NK-92 (cell line): ENCODE data around the gene TSKS.

Experiments used
- DNase-seq: peaks from one replicate; lab custom pipeline; 2025; ENCODE audit not compliant: unreplicated experiment; lab: John Stamatoyannopoulos, UW

The TSKS gene, protein sequence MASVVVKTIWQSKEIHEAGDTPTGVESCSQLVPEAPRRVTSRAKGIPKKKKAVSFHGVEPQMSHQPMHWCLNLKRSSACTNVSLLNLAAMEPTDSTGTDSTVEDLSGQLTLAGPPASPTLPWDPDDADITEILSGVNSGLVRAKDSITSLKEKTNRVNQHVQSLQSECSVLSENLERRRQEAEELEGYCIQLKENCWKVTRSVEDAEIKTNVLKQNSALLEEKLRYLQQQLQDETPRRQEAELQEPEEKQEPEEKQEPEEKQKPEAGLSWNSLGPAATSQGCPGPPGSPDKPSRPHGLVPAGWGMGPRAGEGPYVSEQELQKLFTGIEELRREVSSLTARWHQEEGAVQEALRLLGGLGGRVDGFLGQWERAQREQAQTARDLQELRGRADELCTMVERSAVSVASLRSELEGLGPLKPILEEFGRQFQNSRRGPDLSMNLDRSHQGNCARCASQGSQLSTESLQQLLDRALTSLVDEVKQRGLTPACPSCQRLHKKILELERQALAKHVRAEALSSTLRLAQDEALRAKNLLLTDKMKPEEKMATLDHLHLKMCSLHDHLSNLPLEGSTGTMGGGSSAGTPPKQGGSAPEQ

DNA sequence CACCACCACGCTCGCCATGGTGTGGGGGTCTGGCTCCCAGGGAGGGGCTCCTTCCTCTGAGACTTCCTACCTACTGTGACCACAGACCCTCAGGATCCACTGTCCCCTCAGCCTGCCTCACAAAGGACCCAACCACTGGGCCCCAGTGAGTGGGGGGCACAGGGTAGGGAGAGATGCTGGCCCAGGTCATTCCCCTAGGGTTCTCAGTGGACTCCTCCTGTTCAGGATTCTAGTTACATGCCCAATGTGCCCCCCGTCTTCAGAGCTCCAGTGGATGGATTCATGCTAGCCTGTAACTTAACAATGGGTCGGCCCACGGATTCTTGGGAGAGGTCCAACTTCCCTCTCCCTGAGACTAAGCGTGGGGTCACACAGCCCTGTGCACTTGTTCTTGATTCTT is at the start of gene TSKS:
TSS of gene TSKS (minus strand) at position 77 of the 400 bp plus-strand sequence. CDS start at position 18, 59 bp downstream.
- DNase-seq = no peak

- DNase-seq = no peak
Measured at GRCh38 chr19:49812452-49812996, 49.4 kb upstream of the TSKS start.

DNA sequence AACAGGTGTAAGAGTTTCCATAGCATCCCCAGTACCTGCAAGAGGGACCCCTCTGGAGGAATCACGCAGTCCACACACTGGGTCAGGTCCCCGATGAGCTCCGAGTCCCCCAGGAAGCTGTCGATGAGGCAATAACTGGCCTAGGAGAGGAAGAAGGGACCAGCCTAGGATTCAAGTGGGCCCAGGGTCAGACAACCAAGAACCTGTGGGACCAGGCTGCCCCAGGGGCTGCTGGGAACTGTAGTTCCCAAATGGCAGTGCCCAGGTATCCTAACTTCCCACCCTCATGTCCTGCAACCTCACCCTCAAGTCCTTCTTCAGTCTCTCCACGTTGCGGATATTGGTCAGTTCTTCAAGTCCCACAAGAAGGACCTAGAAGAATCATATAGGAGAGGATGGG is 48.2 kb upstream of the TSKS start:
- no peak for DNase-seq

DNA sequence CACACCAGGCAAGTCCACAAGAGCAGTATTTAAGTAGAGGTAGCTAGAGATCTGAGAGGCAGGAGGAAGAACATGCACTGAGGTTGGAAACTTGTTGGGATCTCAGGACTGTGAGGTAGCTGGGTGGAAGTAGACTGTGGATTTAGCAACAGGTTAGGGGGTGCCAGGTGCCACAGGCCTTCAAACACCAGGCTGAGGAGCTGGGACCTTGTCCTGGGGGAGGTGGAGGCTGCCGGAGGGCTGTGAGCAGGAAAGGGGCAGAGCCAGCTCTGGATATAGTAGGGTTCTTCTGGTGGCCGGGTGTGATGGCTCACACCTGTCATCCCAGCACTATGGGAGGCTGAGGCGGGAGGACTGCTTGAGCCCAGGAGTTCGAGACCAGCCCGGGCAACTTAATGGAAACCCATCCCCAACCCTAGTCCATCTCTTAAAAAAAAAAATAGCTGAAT is 46.9 kb upstream of the TSKS start:
- DNase-seq = no peak

- no peak for DNase-seq
Measured at GRCh38 chr19:49809160-49809940, 46.2 kb upstream of the TSKS start.

- no peak for DNase-seq
Measured at GRCh38 chr19:49808711-49809159, 45.6 kb upstream of the TSKS start.

DNA sequence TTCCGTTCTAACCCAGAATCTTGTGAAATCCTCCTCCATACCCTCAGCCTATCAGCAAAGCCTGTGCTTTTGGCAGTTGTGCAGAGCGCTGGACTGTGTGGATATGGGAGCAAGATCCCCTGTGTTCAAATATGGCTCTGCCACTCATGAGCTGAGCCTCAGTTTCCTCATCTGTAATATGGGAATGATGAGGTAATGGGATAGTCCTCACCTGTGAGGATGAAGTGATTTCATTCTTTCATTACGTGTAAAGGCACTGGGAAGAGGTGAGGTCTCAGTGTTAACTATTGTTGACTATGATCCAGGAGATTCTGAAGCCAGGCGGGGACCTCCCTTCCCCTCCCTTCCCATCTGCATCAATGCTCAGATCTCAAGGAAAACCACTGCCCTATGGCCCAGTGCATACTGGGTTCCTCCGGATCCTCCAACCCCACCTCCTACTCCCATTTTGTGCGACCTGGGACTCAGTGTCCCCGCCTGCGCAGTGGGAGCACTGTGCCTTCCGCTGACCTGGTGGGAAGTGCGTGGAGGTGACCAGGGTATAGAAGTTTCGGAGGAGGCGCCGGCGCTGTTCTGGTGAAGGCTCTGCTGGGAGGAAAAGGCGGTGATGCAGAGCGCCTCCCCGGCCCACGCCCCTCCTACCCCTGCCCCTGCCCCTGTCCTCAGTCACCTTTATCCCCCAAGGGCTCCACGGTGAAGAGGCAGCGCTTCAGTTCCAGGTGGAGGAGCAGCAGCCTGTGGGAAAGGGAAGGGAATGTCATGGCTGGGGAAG is 45.0 kb upstream of the TSKS start:
- no peak for DNase-seq

DNA sequence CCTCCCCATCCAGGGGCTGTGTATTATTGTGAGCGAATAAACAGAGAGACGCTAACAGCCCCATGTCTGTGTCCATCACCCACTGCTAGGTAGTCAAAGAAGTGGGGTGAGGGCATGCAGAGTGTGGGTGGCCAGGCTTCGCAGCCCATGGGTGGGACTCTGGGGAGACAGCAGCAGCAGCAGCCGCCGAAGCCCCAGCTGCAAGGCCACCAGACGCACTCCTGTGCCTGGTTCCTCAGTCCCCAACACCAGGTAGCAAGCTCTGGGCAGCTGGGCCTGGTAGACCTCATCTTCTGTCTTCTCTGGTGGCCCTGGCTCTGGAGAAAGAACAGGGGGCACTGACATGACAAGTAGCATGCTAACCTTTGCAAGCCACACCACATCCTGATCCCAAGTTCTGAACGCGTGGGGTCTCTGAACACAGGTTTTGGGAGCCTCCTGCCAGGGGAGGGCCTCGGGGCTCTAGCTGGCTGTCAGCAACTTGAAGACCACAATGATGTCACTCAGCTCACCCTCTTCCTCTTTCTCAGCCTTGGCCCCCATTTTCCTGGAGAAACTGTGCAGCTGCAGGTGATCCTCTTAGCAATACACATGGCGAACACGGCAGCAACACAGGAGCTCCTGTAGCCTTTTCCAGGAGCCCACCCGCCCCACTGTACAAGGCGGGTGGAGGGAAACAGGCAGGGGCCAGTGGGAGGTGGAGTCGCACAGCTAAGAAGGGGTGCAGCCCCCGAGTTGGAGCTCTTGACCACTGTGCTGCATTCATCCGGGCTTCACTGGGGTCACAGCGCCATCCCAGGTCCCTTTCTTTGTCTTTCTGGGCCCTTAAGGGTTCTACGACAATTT is 44.2 kb upstream of the TSKS start:
- no peak for DNase-seq

GRCh38 chr19:49806620-49806959 is 43.5 kb upstream of the TSKS start:
- no peak for DNase-seq

DNA sequence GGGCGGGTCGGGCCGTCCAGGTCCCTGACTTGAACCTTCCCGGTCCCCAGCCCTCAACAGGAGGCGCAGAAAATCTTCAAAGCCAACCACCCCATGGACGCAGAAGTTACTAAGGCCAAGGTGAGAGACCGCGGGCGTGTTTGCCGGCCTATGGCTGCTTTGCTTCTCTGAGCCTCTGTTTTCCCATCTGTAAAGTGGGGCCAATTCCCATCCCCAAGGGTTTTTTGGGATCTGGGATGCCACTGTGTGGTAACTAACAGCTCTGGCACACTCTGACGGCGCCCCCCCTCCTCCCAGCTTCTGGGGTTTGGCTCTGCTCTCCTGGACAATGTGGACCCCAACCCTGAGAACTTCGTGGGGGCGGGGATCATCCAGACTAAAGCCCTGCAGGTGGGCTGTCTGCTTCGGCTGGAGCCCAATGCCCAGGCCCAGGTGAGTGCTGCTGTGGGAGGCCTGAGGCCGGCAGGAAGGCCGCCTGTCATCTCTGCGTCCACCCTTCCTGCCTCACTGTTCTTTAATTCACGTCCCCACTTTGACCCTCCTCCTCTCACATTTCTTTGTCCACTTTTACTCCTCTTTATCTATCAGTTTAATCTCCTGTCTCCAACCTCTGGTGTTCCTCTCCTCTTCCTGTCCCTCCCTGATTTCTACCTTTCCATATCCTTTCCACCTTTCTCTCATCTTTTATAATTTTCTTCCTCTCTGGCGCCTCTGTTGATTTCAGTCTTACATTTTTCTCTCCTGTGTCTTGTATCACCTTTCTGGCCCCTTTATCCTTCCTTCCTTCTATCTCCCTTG is 42.9 kb upstream of the TSKS start:
- no peak for DNase-seq

- DNase-seq = no peak
Measured at GRCh38 chr19:49803529-49803856, 40.4 kb upstream of the TSKS start.

DNA sequence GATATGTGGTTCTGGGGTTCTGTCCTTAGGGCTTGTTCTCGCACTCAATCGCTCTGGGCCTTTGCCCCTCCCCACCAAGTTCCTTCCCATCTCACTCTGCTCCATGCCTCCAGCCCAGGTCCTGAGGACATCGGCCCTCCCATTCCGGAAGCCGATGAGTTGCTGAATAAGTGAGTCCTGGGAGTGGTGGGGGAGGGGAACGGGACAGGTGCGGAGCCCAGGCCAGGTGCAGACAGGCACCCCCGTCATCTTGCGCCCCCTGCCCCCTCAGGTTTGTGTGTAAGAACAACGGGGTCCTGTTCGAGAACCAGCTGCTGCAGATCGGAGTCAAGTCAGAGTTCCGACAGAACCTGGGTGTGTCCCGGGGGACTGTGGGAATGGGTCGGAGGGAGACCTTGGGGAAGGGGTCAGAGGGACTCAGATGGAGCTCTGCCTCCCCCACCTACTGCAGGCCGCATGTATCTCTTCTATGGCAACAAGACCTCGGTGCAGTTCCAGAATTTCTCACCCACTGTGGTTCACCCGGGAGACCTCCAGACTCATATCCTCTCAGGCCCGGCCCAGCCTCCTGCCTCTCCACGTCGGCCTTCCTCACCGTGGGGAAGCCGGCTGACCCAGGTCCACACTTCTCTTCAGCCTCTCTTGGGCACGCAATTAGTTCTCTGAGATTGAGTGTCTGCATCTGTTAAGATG is 39.9 kb upstream of the TSKS start:
- no peak for DNase-seq

DNA sequence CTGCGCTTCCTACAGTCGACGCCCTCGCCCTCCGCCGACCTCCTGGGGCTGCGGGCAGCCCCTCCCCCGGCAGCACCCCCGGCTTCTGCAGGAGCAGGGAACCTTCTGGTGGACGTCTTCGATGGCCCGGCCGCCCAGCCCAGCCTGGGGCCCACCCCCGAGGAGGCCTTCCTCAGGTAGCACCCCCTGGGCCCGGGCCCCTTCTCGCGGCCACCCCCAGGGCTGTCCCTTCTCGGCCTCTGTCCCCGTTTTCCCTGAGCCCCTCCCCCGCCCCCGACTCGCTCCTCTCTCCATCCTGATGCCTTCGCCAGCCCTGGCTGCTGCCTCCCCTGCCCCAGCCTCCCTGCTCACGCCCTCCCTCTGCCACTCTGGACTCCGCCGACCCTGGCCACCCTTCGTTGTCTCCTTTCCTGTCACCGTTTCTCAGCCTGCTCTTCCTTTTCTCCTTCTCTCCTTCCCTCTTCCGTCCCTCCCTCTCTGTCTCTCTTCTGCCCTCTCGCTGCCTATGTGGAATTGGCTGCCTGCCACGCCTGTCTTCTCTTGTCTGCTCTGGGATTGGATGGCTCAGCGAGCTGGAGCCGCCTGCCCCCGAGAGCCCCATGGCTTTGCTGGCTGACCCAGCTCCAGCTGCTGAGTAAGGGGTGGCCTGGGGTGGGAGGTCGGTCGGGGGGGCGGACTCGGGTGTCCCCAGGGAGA is 39.0 kb upstream of the TSKS start:
- DNase-seq = no peak

- no peak for DNase-seq
Measured at GRCh38 chr19:49801401-49801888, 38.3 kb upstream of the TSKS start.

DNA sequence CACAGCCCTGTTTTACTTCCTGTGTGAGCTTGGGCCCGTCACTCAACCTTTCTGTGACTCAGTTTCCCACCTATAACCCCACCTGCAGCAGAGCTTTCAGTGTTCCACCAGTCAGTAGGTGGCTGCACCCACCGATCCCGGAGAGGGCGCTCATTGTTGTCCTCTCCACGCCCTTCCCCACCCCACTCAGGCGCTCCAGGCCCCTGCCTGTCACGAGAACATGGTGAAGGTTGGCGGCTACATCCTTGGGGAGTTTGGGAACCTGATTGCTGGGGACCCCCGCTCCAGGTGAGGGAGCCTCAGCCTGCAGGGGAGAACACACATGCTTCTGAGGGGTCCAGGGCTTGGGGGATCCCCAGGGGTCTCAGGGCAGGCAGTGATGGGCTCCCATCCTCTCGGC is 37.7 kb upstream of the TSKS start:
- no peak for DNase-seq

- DNase-seq = no peak
Measured at GRCh38 chr19:49799798-49800376, 36.8 kb upstream of the TSKS start.

DNA sequence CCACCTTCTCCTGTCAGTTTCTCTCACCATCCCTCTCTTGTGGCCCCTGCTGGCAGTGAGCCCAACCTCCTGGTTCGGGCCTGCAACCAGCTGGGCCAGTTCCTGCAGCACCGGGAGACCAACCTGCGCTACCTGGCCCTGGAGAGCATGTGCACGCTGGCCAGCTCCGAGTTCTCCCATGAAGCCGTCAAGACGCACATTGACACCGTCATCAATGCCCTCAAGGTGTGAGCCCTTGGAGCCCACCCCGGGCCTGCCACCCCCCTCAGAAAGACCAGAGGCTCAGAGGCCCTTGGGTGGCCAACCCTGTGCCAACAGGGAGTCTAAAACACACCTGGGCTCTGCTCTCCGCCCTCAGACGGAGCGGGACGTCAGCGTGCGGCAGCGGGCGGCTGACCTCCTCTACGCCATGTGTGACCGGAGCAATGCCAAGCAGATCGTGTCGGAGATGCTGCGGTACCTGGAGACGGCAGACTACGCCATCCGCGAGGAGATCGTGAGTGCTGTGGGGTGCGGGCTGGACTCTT is 36.2 kb upstream of the TSKS start:
- DNase-seq = no peak
